22Rv1 (cell line): ENCODE data around the gene SARNP.

ENCODE experiments used
- H3K27ac ChIP-seq: fragments of 450-650 bp; 2 replicates; pipeline ENCODE4 v1.5.1; 2017
- ZFX ChIP-seq: fragments of 450-650 bp; IDR thresholded peaks from 2 replicates; pipeline ENCODE4 v1.6.1; 2017; ENCODE audit warnings: antibody characterized with exemption, borderline replicate concordance
- TF ChIP-seq, protein P1 (sequence below): fragments of 450-650 bp; IDR thresholded peaks from 2 replicates; pipeline ENCODE4 v1.5.1; 2017; ENCODE audit warnings: mild to moderate bottlenecking

Gene SARNP

DNA sequence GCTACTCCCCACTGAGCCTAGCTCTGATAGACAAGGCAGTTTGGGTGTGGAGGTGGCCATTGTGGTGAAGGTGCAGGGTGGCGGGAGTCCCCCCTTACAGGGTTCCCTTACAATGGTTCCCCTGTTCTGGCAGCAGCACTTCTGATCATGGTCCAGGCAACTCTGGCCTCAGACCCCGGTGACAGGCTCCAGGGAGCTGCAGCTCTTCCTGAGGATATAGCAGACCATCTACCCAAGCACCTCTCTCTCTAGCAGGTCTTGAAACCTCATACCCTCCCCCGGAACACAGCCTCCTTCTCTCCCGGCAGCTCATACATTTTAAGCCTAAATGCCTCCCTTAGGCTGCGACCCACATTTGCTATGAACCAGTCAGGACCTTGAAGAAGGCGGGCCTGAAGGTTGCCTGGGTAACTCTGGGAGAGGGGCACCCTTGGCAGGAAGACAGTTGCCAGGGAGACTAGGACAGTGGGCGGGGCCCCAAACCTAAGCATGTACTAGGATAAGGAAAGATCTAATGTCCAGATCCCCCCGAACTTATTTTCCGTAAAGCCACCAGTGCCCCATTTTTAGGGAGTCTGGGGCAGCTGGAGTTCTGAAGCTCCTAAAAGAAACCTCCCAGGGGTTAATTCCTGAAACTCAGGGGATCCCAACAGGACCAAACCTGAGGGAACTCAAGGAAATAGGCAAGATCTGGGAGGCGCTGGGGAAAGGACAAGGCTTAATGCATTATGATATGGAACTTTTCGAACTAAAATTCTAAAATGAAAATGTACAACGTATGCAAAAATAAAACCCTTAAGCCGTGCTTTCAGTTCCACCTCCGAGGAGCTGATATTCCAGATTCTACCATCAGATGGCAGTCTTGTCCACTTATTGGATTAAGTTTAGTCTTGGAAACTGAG, 79.2 kb downstream of the SARNP start:
- H3K27ac ChIP-seq, result peak overlapping the region; percentile 43
- no peak for TF ChIP-seq ZFX
- TF ChIP-seq, protein P1, sequence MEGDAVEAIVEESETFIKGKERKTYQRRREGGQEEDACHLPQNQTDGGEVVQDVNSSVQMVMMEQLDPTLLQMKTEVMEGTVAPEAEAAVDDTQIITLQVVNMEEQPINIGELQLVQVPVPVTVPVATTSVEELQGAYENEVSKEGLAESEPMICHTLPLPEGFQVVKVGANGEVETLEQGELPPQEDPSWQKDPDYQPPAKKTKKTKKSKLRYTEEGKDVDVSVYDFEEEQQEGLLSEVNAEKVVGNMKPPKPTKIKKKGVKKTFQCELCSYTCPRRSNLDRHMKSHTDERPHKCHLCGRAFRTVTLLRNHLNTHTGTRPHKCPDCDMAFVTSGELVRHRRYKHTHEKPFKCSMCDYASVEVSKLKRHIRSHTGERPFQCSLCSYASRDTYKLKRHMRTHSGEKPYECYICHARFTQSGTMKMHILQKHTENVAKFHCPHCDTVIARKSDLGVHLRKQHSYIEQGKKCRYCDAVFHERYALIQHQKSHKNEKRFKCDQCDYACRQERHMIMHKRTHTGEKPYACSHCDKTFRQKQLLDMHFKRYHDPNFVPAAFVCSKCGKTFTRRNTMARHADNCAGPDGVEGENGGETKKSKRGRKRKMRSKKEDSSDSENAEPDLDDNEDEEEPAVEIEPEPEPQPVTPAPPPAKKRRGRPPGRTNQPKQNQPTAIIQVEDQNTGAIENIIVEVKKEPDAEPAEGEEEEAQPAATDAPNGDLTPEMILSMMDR, result peak; percentile 92

- H3K27ac ChIP-seq, result peak overlapping the region; percentile 43
- no peak for TF ChIP-seq ZFX
- TF ChIP-seq, protein P1, result 0 out of 2 replicates have a peak, but pooled peaks have one; percentile 0
Measured at GRCh38 chr12:55737581-55738122, 79.9 kb downstream of the SARNP start.

DNA sequence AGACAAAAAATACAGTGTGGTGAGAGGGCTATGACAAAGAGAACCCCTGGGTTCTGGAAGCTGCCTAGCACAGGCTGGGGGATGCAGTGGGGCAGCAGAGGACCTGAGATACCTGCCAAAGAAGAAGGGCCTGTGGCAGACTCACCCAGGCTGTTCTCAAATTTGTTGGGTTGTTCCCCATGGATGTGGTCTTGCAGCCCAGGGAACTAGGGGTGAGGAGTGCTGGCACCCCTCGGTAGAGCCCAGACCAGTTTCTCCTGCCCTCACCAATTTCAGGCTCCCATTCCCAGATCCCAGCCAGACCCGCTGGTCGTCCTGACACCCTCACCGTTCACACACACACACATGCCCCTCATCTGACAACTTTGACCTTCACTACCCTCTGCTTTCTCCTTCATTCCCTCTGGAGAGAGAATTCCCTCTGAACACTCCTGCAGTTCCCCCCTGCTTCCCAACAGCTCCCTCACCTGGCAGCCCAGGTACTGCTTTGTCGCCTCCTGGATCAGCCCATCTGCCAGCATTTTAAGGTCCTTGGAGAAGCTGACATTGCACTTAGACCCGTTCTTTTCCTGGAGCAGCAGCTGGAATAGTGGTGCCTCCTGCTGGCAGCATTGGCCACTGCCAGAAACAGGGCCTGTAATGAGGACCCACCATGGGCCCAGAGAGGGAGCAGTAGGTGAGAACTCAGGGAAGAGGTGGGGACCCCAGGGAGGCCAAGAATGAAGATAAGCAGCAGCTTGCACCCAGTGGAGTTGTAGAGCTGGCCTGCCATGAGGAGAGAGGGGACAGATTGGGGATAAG, 80.5 kb downstream of the SARNP start:
- peak overlapping the region; percentile 43 for H3K27ac ChIP-seq
- TF ChIP-seq, protein P1, result peak; percentile 97
- no peak for TF ChIP-seq ZFX

- H3K27ac ChIP-seq, result no peak overlapping the region
- TF ChIP-seq ZFX, result no peak
- TF ChIP-seq, protein P1, result no peak
Measured at GRCh38 chr12:55736076-55736475, 81.4 kb downstream of the SARNP start.

GRCh38 chr12:55734595-55734994, 82.9 kb downstream of the SARNP start:
- TF ChIP-seq ZFX, result no peak
- TF ChIP-seq, protein P1, result no peak
- no peak overlapping the region for H3K27ac ChIP-seq

DNA sequence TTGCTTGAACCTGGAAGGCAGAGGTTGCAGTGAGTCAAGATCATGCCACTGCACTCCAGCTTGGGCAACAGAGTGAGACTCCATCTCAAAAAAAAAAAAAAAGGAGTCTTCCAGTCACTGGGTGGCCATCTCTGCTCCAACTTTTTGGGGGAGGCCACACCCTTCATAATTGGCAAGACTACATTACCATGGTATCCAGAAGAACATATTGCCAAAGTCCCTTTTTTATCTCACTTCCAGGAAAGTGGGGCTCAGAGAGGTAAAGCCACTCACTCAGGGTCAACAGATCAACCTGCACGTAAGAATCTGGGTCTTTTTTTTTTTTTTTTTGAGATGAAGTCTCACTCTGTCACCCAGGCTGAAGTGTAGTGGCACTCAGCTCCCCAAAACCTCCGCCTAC, 83.7 kb downstream of the SARNP start:
- TF ChIP-seq, protein P1, result no peak
- no peak for TF ChIP-seq ZFX
- no peak overlapping the region for H3K27ac ChIP-seq
